ENCODE results near the gene TMEM239. TPM values are rescaled to one million over a fixed set of nuclear protein-coding genes. Genes with fewer than 3 reads are reported as not detected.

The TMEM239 gene
- total and polyA plus RNA-seq, 8 donors = not detected

DNA sequence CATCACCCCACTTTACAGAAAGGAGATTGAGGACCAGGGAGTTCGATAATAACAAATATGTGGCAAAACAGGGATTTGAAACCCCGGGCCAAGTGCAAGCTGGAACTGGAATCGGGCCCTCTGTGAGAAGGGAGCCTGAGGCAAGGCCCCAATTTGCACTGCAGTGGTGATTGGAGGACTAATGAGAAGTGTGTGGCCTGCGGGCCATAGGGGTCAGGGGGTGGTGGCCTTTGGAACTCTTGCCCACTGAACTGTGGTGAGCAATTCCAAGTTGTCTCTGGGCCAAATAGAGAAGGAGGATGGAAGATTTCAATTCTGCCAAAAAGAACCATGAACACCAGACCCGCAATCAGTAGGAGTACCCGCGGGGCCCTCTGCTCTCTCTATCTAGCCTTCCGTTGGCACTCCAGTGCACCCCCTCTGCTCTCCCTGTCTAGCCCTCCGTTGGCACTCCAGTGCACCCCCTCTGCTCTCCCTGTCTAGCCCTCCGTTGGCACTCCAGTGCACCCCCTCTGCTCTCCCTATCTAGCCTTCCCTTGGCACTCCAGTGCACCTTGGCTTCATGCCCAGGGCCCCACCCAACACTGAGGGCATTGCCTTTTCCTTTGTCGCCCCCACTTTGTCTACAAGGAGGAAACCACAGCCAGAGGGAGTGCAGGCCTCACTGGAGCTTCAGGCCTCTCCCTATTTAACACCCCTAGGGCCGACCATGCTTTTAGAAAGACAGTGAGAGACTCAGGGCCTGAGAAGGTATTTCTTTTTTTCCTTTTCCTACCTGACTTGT, 51.1 kb downstream of the TMEM239 start:
- intact Hi-C loops (cut with DNase I) = no loop called here
- no peak overlapping the region for H3K27ac ChIP-seq
- DNase-seq = peak in 2 of 6 donors; percentile 39 to 46
- H3K4me1 ChIP-seq = peaks cover 0 to 2% (median 0%) of the 10 kb centered on the region in 3 donors
- WGBS, 2 donors = 80 to 85% methylated on average over 12 of the region's 12 CpGs
- TF ChIP-seq CTCF (IDR thresholded peaks at IDR 0.05) = no peak
- no peak for FAIRE-seq
- no peak for ATAC-seq
- H3K4me3 ChIP-seq = no peak overlapping the region
- peaks cover 0 to 4% (median 0%) of the 10 kb centered on the region in 3 donors for H3K36me3 ChIP-seq
- H3K27me3 ChIP-seq = no peaks in the 10 kb centered on the region
- H3K9me3 ChIP-seq = no peaks in the 10 kb centered on the region

Other genes starting within 250 kb of the TMEM239 start
- 10 to 100 TPM; 36.2 to 83.1 (median 60.1) TPM for gene NOP56, start 163.7 kb upstream of the TMEM239 start, total RNA-seq
- 100 to 1,000 TPM; 124 to 204 TPM for gene NOP56, start 163.7 kb upstream of the TMEM239 start, polyA plus RNA-seq
- 10 to 100 TPM; 27.3 to 41.3 (median 31.3) TPM for gene IDH3B, start 152.1 kb upstream of the TMEM239 start, total RNA-seq
- gene IDH3B, start 152.1 kb upstream of the TMEM239 start, polyA plus RNA-seq = 10 to 100 TPM; 51.2 to 83.3 TPM
- gene EBF4, start 123.6 kb upstream of the TMEM239 start, total RNA-seq = 10 to 100 TPM in 2 of 6 donors, 1 to 10 TPM in 4; 6.8 to 16.4 (median 8.1) TPM
- gene EBF4, start 123.6 kb upstream of the TMEM239 start, polyA plus RNA-seq = 10 to 100 TPM; 22.9 to 25.3 TPM
- 10 to 100 TPM in 1 of 6 donors, 1 to 10 TPM in 2, under 1 TPM in 3; 0.28 to 10.6 (median 2.2) TPM for gene CPXM1, start 15.7 kb upstream of the TMEM239 start, total RNA-seq
- 1 to 10 TPM; 1.1 to 2.9 TPM for gene CPXM1, start 15.7 kb upstream of the TMEM239 start, polyA plus RNA-seq
- not detected for gene C20orf141, start 1.4 kb upstream of the TMEM239 start, total RNA-seq
- under 1 TPM in 1 of 2 donors, not detected in 1; 0.19 TPM for gene C20orf141, start 1.4 kb upstream of the TMEM239 start, polyA plus RNA-seq
- 10 to 100 TPM; 12.1 to 30.9 (median 13.5) TPM for gene PCED1A, start 24.3 kb downstream of the TMEM239 start, total RNA-seq
- 100 to 1,000 TPM; 104 to 110 TPM for gene PCED1A, start 24.3 kb downstream of the TMEM239 start, polyA plus RNA-seq
- 10 to 100 TPM; 19.2 to 30.3 (median 21.0) TPM for gene VPS16, start 24.4 kb downstream of the TMEM239 start, total RNA-seq
- 10 to 100 TPM; 69.3 to 93.4 TPM for gene VPS16, start 24.4 kb downstream of the TMEM239 start, polyA plus RNA-seq
- 10 to 100 TPM; 14.4 to 29.1 (median 18.2) TPM for gene PTPRA, start 57.1 kb downstream of the TMEM239 start, total RNA-seq
- 10 to 100 TPM in 1 of 2 donors, 1 to 10 TPM in 1; 6.8 to 20.9 TPM for gene PTPRA, start 57.1 kb downstream of the TMEM239 start, polyA plus RNA-seq
- gene GNRH2, start 227.3 kb downstream of the TMEM239 start, total RNA-seq = not detected
- not detected for gene GNRH2, start 227.3 kb downstream of the TMEM239 start, polyA plus RNA-seq
- 10 to 100 TPM; 14.4 to 26.7 (median 20.5) TPM for gene MRPS26, start 229.7 kb downstream of the TMEM239 start, total RNA-seq
- gene MRPS26, start 229.7 kb downstream of the TMEM239 start, polyA plus RNA-seq = 10 to 100 TPM; 46.4 to 46.7 TPM

Measured in pancreas (tissue), 10 donors.